GM13977 (cell line): ENCODE measurements around the gene NIPBL.
A peak's percentile ranks its signal among the peaks of the same experiment; 100 is the strongest.

Experiments used
- DNase-seq: peaks from one replicate; pipeline ENCODE4 v3.0.0; 2012; ENCODE audit warnings: low spot score
- CTCF ChIP-seq: IDR thresholded peaks from 2 replicates; pipeline ENCODE4 v1.5.1; 2012; ENCODE audit warnings: mild to moderate bottlenecking, control low read depth; ENCODE audit not compliant: insufficient read depth; ENCODE audit errors: extremely low read depth, missing control alignments
- in situ Hi-C: fragments of 300-500 bp; cut with MboI; formaldehyde crosslinking; loops from one replicate; pipeline ENCODE4 v1.12.0; 2022; ENCODE audit warnings: low sequenced_read_pairs, low pct_unique_long_range_greater_than_20kb, mixed read lengths, inconsistent platforms; ENCODE audit not compliant: unreplicated experiment

NIPBL gene

GRCh38 chr5:37039824-37040223 lies 163.3 kb downstream of the NIPBL start:
- in situ Hi-C loops, result no loop called here
- DNase-seq, result no peak
- TF ChIP-seq CTCF, result no peak

GRCh38 chr5:37043693-37044092 lies 167.1 kb downstream of the NIPBL start:
- no peak for DNase-seq
- in situ Hi-C loops, result no loop called here

GRCh38 chr5:37044120-37044519 lies 167.6 kb downstream of the NIPBL start:
- in situ Hi-C loops, result no loop called here
- no peak for TF ChIP-seq CTCF
- no peak for DNase-seq

More at GRCh38 chr5:37043693-37044092, 167.1 kb downstream of the NIPBL start:
- TF ChIP-seq CTCF, result peak; percentile 28

GRCh38 chr5:37045703-37046102 lies 169.1 kb downstream of the NIPBL start:
- no peak for TF ChIP-seq CTCF
- no peak for DNase-seq
- in situ Hi-C loops, result no loop called here

GRCh38 chr5:37047947-37048346 lies 171.4 kb downstream of the NIPBL start:
- in situ Hi-C loops, result no loop called here
- TF ChIP-seq CTCF, result no peak
- DNase-seq, result no peak

GRCh38 chr5:37054391-37054790 lies 177.8 kb downstream of the NIPBL start:
- in situ Hi-C loops, result no loop called here
- no peak for DNase-seq
- TF ChIP-seq CTCF, result no peak
